ENCODE results near the gene PALD1. TPM values are rescaled to one million over a fixed set of nuclear protein-coding genes. Genes with fewer than 3 reads are reported as not detected.

Gene PALD1
- total and polyA plus RNA-seq, 2 of the 13 experiments (the other 11 are each of a cell fraction or from before 2014, with no cell fraction given): 0.07 to 0.09 TPM

- TF ChIP-seq STAG1 (CRISPR knock-in tag; IDR thresholded peaks at IDR 0.05): peak; percentile 86
- TF ChIP-seq CTCF (CRISPR knock-in tag; IDR thresholded peaks at IDR 0.05): peak; percentile 89
- TF ChIP-seq TAF15 (IDR thresholded peaks at IDR 0.05; ENCODE audit: low read depth, low read length, poor library complexity, severe bottlenecking): no peak
- TF ChIP-seq USF2 (IDR thresholded peaks at IDR 0.05; ENCODE audit: low read depth, low read length): no peak
- no peak for TF ChIP-seq USF2 (CRISPR knock-in tag; IDR thresholded peaks at IDR 0.05; ENCODE audit: borderline replicate concordance)
- TF ChIP-seq CC2D1A (CRISPR knock-in tag; IDR thresholded peaks at IDR 0.05): no peak
Measured at GRCh38 chr10:70461397-70462348, 16.9 kb upstream of the PALD1 start (continued).

- no peaks in the 10 kb centered on the region for H4K20me1 ChIP-seq (ENCODE audit: insufficient read depth, low read length)
- peaks cover 5 to 24% of the 10 kb centered on the region in 2 experiments; a peak in 4 of 5 replicates for H3K27me3 ChIP-seq (ENCODE audit: control insufficient read depth in 1 of 2, insufficient read depth in 2 of 2, low read length in 2 of 2)
- WGBS (ENCODE audit: low lambda C conversion rate): 42% methylated on average over 2 of the region's 4 CpGs
- no peak overlapping the region for H3K4me3 ChIP-seq (replicated peaks in 1 of 3; ENCODE audit: insufficient read depth in 1 of 3, low read depth in 2 of 3, low read length in 3 of 3)
- FAIRE-seq: no peak
- H2AFZ ChIP-seq (ENCODE audit: low read length): no peak overlapping the region
- no peaks in the 10 kb centered on the region for H3K4me1 ChIP-seq (ENCODE audit: insufficient read depth, low read length)
- CTCF ChIA-PET (ENCODE audit: low intra/inter-chr PET ratio, low total read pairs): no interaction called here
- no peak overlapping the region for H3K4me2 ChIP-seq (ENCODE audit: low read depth, low read length)
- DNase-seq (ENCODE audit: low spot score): no peak
- POLR2A ChIA-PET: no interaction called here
- no peaks in the 10 kb centered on the region for H3K79me2 ChIP-seq (ENCODE audit: insufficient read depth, low read length)
- no peaks in the 10 kb centered on the region for H3K9me3 ChIP-seq (ENCODE audit: low read length)
- no peak overlapping the region for H3K9ac ChIP-seq (ENCODE audit: insufficient read depth, low read depth, low read length)
- H3K27ac ChIP-seq (ENCODE audit: extremely low read length, insufficient read depth, low read length): no peak overlapping the region
- no peaks in the 10 kb centered on the region for H3K36me3 ChIP-seq (replicated peaks in 1 of 2; ENCODE audit: control insufficient read depth in 1 of 2, insufficient read depth in 2 of 2, low read length in 2 of 2)
- intact Hi-C loops (cut with micrococcal nuclease; ENCODE audit: unreplicated experiment) (no loop called here), in situ Hi-C loops (cut with HindIII; ENCODE audit: extremely low pct_ligation_motif_present, low pct_unique_long_range_greater_than_20kb) (loop anchor here (5.0 kb wide), 1 partner anchor 75 kb away; no protein-coding TSS in a partner anchor)
- no TSS peak for BruUV-seq (replicated peaks)
- no peak for ATAC-seq
- no peak for TF ChIP-seq ZKSCAN5 (CRISPR knock-in tag; IDR thresholded peaks at IDR 0.05)
- TF ChIP-seq KDM5A (IDR thresholded peaks at IDR 0.05; ENCODE audit: borderline replicate concordance, low read length): no peak
- no peak for TF ChIP-seq POLR2G (IDR thresholded peaks at IDR 0.05; ENCODE audit: low read depth, low read length)
- no peak for TF ChIP-seq HNRNPL (IDR thresholded peaks at IDR 0.05; ENCODE audit: low read depth, low read length)
- no peak for TF ChIP-seq BCL3 (CRISPR knock-in tag; IDR thresholded peaks at IDR 0.05)
- no peak for TF ChIP-seq ZNF704 (CRISPR knock-in tag; IDR thresholded peaks at IDR 0.05; ENCODE audit: borderline replicate concordance)
- TF ChIP-seq NFIC (IDR thresholded peaks at IDR 0.05; ENCODE audit: low read length): no peak
Measured at GRCh38 chr10:70462349-70462984, 16.1 kb upstream of the PALD1 start.

Data from HepG2 (cell line).